Measurements from ENCODE around the gene AQP3.
"Not testable (repeated sequence)": the region's sequence is repeated elsewhere in the genome, so short reads cannot be mapped to it uniquely, and the experiment has no call there.

The AQP3 gene

DNA sequence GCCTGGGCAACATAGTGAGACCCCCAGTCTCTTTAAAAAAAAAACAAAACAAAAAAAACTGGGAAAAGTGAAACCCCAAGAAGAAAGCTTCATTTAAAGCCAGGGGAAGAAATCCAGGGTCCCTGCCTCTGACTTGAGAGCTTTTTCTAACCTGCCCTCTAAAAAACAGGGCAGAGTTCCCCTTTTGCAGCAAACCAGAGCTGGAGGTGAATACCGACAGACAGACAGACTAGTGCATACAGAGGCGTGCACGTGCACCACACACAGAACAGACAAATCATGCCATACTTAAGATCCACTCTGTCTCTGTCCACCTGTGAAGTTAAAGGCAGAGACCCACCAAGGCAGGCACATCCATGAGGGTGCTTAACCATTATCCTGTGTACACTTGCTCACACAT, 11.7 kb upstream of the AQP3 start:
- TF ChIP-seq TARDBP (IDR thresholded peaks at IDR 0.05) (no peak), HDGF (IDR thresholded peaks at IDR 0.05; ENCODE audit: borderline replicate concordance) (no peak), SP1 (IDR thresholded peaks at IDR 0.05) (no peak), BHLHE40 (IDR thresholded peaks at IDR 0.05; ENCODE audit: borderline replicate concordance) (no peak), LEF1 (IDR thresholded peaks at IDR 0.05; ENCODE audit: borderline replicate concordance) (no peak), FOXA1 (IDR thresholded peaks at IDR 0.05) (no peak), ELF4 (IDR thresholded peaks at IDR 0.05) (no peak), ARNT (IDR thresholded peaks at IDR 0.05) (no peak), L3MBTL2 (conservative IDR thresholded peaks at IDR 0.05) (no peak)
- TF ChIP-seq, protein P1, sequence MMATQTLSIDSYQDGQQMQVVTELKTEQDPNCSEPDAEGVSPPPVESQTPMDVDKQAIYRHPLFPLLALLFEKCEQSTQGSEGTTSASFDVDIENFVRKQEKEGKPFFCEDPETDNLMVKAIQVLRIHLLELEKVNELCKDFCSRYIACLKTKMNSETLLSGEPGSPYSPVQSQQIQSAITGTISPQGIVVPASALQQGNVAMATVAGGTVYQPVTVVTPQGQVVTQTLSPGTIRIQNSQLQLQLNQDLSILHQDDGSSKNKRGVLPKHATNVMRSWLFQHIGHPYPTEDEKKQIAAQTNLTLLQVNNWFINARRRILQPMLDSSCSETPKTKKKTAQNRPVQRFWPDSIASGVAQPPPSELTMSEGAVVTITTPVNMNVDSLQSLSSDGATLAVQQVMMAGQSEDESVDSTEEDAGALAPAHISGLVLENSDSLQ (IDR thresholded peaks at IDR 0.05) = no peak
- no peak for DNase-seq (ENCODE audit: extremely low spot score)
- CTCF ChIA-PET = no interaction called here
- POLR2A ChIA-PET = no interaction called here

DNA sequence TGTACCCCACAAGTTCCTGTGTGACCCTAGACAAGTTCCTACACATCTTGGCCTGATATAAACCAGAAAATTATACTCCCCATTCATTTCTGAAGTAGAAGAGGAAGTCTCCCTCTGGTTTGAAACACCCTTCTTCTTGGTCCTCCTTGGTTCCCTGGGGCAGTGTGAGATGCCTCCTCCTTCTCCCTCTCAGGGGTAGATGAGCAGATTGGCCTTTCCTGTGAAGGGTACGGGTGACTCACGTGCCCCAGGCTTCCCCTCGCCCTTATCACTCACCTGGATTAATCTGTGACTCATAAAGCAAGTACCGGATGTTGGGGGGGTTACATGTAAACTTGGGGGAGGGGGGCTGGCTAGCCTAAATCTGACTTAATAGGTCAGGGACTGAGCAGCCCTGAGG, 11.1 kb upstream of the AQP3 start:
- DNase-seq (ENCODE audit: extremely low spot score) = no peak
- TF ChIP-seq ELF4 (IDR thresholded peaks at IDR 0.05) (no peak), ZNF384 (IDR thresholded peaks at IDR 0.05) (no peak), CTBP1 (IDR thresholded peaks at IDR 0.05; ENCODE audit: borderline replicate concordance) (no peak), ARNT (IDR thresholded peaks at IDR 0.05) (no peak), FOXK2 (IDR thresholded peaks at IDR 0.05) (no peak)
- CTCF ChIA-PET = interaction anchor here (1.3 kb wide), 1 partner anchor 85 kb away, joined by 3 read pairs; no protein-coding TSS in a partner anchor
- POLR2A ChIA-PET = no interaction called here

DNA sequence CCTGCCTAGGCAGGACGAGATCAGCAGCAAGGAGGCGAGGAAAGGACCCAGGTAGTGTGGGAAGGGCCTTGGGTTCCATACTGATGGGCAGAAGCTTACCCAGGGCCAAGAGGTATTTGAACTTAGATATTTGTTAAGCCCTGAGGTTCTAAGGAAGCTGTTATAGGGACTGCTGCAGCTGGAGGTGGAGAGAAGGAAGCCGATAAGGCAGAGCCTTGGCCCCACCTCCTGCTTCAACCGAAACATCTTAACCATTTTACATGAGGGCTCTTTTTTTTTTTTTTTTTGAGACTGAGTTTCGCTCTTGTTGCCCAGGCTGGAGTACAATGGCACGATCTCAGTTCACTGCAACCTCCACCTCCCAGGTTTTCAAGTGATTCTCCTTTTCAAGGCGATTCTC, 8.6 kb upstream of the AQP3 start:
- ChIA-PET POLR2A (no interaction called here), CTCF (no interaction called here)
- no peak for TF ChIP-seq FOXA1 (IDR thresholded peaks at IDR 0.05)
- TF ChIP-seq BHLHE40 (IDR thresholded peaks at IDR 0.05; ENCODE audit: borderline replicate concordance) = no peak
- no peak for DNase-seq (ENCODE audit: extremely low spot score)

DNA sequence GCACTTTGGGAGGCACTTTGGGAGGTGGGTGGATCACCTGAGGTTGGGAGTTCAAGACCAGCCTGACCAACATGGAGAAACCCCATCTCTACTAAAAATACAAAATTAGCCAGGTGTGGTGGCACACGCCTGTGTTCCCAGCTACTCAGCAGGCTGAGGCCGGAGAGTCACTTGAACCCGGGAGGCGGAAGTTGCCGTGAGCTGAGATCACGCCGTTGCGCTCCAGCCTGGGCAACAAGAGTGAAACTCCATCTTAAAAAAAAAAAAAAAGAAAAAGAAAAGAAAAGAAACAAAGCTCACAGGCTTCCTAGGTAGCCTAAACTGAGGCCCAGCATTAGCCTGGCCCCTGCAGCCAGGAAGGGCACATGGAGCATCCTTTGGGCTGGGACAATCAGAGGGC, 8.1 kb upstream of the AQP3 start:
- POLR2A ChIA-PET, CTCF ChIA-PET: not testable (repeated sequence)

DNA sequence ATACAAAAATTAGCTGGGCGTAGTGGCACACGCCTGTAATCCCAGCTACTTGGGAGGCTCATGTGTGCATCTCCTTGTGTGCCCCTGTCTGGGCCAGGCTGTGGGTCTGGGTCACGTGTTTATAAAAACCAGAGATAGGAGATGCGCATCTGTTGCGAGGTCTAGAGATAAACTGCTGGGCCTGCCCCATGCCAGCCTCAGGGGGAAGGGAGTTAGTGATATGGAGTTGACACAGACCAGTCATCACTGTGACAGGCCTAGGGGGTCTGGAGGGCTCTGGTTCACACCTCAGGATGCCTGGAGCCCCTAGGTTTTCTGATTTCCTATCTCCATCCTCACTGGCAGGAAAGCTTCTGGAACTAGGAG, 7.3 kb upstream of the AQP3 start:
- CTCF ChIA-PET = interaction anchor here (3.0 kb wide), 1 partner anchor 12 kb away, joined by 16 read pairs; no protein-coding TSS in a partner anchor
- DNase-seq (ENCODE audit: extremely low spot score); POLR2A ChIA-PET: not testable (repeated sequence)

More for the DNA sequence above, 8.1 kb upstream of the AQP3 start:
- DNase-seq (ENCODE audit: extremely low spot score) = not testable (repeated sequence)

DNA sequence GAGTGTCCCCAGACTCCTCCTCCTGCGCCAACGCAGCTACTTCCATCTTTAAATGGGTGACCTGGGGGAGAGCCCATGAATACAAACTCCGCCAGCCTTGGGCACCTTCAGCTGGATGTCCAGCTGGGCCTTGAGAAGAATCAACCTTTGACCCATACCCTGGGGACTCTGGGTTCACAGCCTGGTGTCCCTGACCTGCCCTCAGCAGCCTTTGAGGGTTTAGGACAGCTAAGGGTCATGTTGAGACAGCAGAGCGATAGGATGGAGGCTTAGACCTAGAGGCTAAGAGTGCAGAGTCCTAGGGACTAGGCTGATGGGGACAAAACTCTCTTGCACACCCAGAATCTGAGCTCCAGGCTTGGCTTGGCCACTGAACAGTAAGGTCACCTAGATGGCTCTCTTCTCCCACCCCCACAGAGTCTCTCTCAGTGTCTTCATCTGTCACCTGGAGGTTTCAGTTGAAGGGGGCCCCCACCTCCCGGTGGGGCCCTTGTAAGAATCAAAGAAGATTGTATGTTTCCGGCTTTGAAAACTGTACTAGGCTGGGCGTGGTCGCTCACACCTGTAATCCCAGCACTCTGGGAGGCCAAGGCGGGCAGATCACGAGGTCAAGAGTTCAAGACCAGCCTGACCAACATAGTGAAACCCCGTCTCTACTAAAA, 6.7 kb upstream of the AQP3 start:
- ChIA-PET CTCF (interaction anchor here (1.1 to 3.0 kb wide), 5 partner anchors 12 to 79 kb away, joined by 4 to 16 read pairs (median 6); partner anchors contain the start of gene NOL6), POLR2A (interaction anchor here (1.5 kb wide), 1 partner anchor 164 kb away, joined by 3 read pairs; the partner anchor contains the start of gene NFX1)
- TF ChIP-seq ZNF384 (IDR thresholded peaks at IDR 0.05) (no peak), SUZ12 (IDR thresholded peaks at IDR 0.05) (no peak), ELF4 (IDR thresholded peaks at IDR 0.05) (no peak), LEF1 (IDR thresholded peaks at IDR 0.05; ENCODE audit: borderline replicate concordance) (no peak), L3MBTL2 (conservative IDR thresholded peaks at IDR 0.05) (no peak), TARDBP (IDR thresholded peaks at IDR 0.05) (no peak), NFRKB (IDR thresholded peaks at IDR 0.05) (no peak), CTBP1 (IDR thresholded peaks at IDR 0.05; ENCODE audit: borderline replicate concordance) (no peak), FOXK2 (IDR thresholded peaks at IDR 0.05) (no peak), HDGF (IDR thresholded peaks at IDR 0.05; ENCODE audit: borderline replicate concordance) (no peak), BHLHE40 (IDR thresholded peaks at IDR 0.05; ENCODE audit: borderline replicate concordance) (no peak), SP1 (IDR thresholded peaks at IDR 0.05) (no peak)
- TF ChIP-seq, protein P1 (IDR thresholded peaks at IDR 0.05) = no peak
- DNase-seq (ENCODE audit: extremely low spot score) = no peak

DNA sequence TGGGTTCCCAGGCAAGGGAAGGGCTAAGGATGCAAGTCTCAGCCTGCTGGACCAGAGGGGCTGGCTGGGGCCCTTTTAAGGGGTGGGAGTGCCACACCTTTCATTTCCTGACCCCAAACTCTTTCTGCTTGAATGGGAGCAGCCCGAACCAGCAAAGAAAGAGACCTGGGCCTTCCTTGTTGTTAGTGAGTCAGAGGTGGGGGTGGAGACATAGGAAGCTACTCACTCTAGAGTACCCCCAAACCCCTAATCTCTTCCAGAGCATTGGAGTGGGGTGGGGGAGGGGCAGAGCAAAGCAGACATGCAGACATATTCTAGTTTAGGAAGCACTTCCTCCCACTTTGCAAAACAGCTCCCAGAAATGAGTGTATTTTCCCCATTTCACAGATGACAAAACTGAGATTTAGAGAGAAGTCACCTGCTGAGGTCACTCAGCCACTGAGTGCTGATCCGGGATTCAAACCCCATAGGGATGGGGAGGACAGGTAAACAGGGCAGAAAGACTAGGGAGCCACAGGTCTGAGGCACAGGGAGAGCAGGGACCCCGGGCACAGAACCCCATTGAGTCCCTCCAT, 6.0 kb upstream of the AQP3 start:
- DNase-seq (ENCODE audit: extremely low spot score) = no peak
- TF ChIP-seq FOXK2 (IDR thresholded peaks at IDR 0.05) = no peak
- TF ChIP-seq FOXM1 (IDR thresholded peaks at IDR 0.05; ENCODE audit: borderline replicate concordance) = no peak
- no peak for TF ChIP-seq BHLHE40 (IDR thresholded peaks at IDR 0.05; ENCODE audit: borderline replicate concordance)
- TF ChIP-seq HDGF (IDR thresholded peaks at IDR 0.05; ENCODE audit: borderline replicate concordance) = no peak
- TF ChIP-seq ELF4 (IDR thresholded peaks at IDR 0.05) = no peak
- TF ChIP-seq L3MBTL2 (conservative IDR thresholded peaks at IDR 0.05) = no peak
- TF ChIP-seq SP1 (IDR thresholded peaks at IDR 0.05) = no peak
- no peak for TF ChIP-seq SUZ12 (IDR thresholded peaks at IDR 0.05)
- CTCF ChIA-PET = interaction anchor here (0.6 to 3.0 kb wide), 16 partner anchors 10 to 78 kb away, joined by 3 to 16 read pairs (median 6); partner anchors contain the start of gene NOL6
- POLR2A ChIA-PET = interaction anchor here (1.5 kb wide), 1 partner anchor 163 kb away, joined by 3 read pairs; the partner anchor contains the start of gene NFX1
